Measurements from ENCODE around the gene RYR1.

DNA sequence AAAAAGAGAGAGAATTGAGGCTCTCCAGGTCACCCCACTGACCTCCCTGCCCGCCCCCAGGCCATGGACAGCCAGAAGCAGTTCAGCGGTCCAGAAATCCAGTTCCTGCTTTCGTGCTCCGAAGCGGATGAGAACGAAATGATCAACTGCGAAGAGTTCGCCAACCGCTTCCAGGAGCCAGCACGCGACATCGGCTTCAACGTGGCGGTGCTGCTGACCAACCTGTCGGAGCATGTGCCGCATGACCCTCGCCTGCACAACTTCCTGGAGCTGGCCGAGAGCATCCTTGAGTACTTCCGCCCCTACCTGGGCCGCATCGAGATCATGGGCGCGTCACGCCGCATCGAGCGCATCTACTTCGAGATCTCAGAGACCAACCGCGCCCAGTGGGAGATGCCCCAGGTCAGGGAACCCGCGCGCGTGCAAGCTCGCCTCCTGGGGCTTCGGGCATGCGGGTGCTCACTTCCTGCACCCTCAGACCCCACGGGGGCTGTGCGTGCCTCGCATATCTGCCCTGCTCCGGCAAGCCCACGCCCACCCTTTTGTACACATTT is 127.6 kb downstream of the RYR1 start:
- TF ChIP-seq CTCF (IDR thresholded peaks at IDR 0.05; ENCODE audit: low read depth, low read length, poor library complexity, severe bottlenecking): no peak
- no peak for TF ChIP-seq EZH2phosphoT487 (IDR thresholded peaks at IDR 0.05; ENCODE audit: borderline replicate concordance, low read length)
